B cell (primary cell): Measurements from ENCODE around the gene GLIS1.

Experiments
- EZH2 ChIP-seq: IDR thresholded peaks from 2 replicates; pipeline ENCODE4 v1.6.1; 2012; ENCODE audit warnings: borderline replicate concordance, low read depth, mild to moderate bottlenecking, moderate library complexity, low read length; ENCODE audit not compliant: insufficient read depth, poor library complexity, severe bottlenecking
- TF ChIP-seq, protein P1 (sequence below): fragments of 200-600 bp; IDR thresholded peaks from one replicate; pipeline ENCODE4 v1.8.0; 2022; ENCODE audit warnings: antibody characterized with exemption, mild to moderate bottlenecking

DNA sequence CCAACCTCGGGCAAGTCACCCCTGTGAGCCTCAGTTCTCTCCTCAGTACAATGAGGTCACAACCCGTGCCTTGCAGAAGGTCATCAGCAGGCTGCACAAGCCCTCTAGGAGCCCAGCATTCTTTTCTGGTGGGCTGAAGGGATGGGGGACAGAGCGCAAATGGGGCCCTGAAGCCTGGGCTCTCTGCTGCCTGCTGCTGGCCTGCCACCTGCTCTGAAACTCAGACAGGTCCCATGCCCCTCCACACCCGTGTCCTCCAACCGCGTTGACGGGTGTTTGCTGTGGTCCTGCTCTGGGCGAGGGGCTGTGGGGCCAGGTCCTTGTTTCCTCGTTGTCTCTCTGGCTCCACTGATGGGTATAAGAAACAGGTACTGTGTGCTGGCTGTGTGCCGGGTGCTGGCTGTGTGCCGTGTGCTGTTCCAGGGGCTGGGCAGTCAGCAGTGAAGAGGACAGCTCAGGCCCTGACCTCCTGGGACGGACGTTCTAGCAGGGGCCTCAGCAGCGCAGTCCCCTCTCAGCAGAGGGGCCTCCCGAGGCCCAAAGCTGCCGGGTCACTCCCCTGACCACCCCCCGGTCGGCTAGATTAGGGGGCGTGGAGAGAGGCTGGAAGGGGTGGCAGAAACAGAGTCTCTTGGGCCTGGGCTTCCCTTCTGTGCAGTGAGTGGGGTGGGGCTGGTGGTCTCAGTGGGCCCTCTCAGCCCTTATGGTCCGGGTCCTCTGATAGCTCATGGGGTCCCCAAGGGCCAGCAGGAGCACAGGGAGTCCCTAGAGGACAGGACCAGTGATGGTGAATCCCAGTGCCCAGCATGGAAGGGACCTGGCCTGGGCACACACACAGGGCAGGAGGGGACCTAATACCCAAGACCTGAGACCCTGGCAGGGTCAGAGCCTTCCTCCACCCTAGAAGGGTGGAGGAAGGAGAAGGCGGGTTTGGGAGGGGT, 237.6 kb downstream of the GLIS1 start:
- TF ChIP-seq, protein P1, sequence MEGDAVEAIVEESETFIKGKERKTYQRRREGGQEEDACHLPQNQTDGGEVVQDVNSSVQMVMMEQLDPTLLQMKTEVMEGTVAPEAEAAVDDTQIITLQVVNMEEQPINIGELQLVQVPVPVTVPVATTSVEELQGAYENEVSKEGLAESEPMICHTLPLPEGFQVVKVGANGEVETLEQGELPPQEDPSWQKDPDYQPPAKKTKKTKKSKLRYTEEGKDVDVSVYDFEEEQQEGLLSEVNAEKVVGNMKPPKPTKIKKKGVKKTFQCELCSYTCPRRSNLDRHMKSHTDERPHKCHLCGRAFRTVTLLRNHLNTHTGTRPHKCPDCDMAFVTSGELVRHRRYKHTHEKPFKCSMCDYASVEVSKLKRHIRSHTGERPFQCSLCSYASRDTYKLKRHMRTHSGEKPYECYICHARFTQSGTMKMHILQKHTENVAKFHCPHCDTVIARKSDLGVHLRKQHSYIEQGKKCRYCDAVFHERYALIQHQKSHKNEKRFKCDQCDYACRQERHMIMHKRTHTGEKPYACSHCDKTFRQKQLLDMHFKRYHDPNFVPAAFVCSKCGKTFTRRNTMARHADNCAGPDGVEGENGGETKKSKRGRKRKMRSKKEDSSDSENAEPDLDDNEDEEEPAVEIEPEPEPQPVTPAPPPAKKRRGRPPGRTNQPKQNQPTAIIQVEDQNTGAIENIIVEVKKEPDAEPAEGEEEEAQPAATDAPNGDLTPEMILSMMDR: no peak
- TF ChIP-seq EZH2: no peak
